ENCODE data around the gene ACO2.

ACO2 gene

GRCh38 chr22:41524809-41525449, 56.0 kb downstream of the ACO2 start:
- no peak for DNase-seq

- DNase-seq = no peak
These were observed 56.7 kb downstream of the ACO2 start for GRCh38 chr22:41525450-41526225.

GRCh38 chr22:41526226-41526829, 57.4 kb downstream of the ACO2 start:
- DNase-seq = no peak

- no peak for DNase-seq
These were observed 58.2 kb downstream of the ACO2 start for GRCh38 chr22:41526830-41527799.

- DNase-seq = no peak
These were observed 59.3 kb downstream of the ACO2 start for GRCh38 chr22:41528132-41528766.

GRCh38 chr22:41528938-41529561, 60.1 kb downstream of the ACO2 start:
- peak in 1 of 2 experiments; percentile 16 for DNase-seq

GRCh38 chr22:41530890-41531714, 62.2 kb downstream of the ACO2 start:
- DNase-seq = no peak

GRCh38 chr22:41531715-41532477, 63.0 kb downstream of the ACO2 start:
- no peak for DNase-seq

- peak in 1 of 2 experiments; percentile 64 for DNase-seq
These were observed 64.2 kb downstream of the ACO2 start for GRCh38 chr22:41532908-41533825.

- no peak for DNase-seq
These were observed 65.3 kb downstream of the ACO2 start for GRCh38 chr22:41534219-41534618.

GRCh38 chr22:41535244-41535643, 66.3 kb downstream of the ACO2 start:
- DNase-seq = no peak

- no peak for DNase-seq
These were observed 68.3 kb downstream of the ACO2 start for GRCh38 chr22:41537203-41537602.

GRCh38 chr22:41538583-41538982, 69.7 kb downstream of the ACO2 start:
- no peak for DNase-seq

GRCh38 chr22:41539146-41540005, 70.5 kb downstream of the ACO2 start:
- no peak for DNase-seq

GRCh38 chr22:41540006-41540315, 71.0 kb downstream of the ACO2 start:
- no peak for DNase-seq

GRCh38 chr22:41540365-41540764, 71.4 kb downstream of the ACO2 start:
- DNase-seq = no peak

GRCh38 chr22:41541484-41541883, 72.6 kb downstream of the ACO2 start:
- no peak for DNase-seq

GRCh38 chr22:41542224-41542623, 73.3 kb downstream of the ACO2 start:
- DNase-seq = no peak
